HG03378 (cell line): ENCODE data around the gene KRT78.
"Not testable (repeated sequence)": the region's sequence is repeated elsewhere in the genome, so short reads cannot be mapped to it uniquely, and the experiment has no call there.

Source experiments
- ATAC-seq: cut with Tn5 transposase; IDR thresholded peaks from one replicate; pipeline ENCODE4 v1.9.1; 2021; ENCODE audit warnings: mild to moderate bottlenecking, moderate library complexity; ENCODE audit not compliant: unreplicated experiment

Gene KRT78

GRCh38 chr12:52798671-52799504 lies 49.9 kb downstream of the KRT78 start:
- ATAC-seq, result no peak

GRCh38 chr12:52798003-52798670 lies 50.7 kb downstream of the KRT78 start:
- ATAC-seq, result no peak

- ATAC-seq, result no peak
These were observed 51.3 kb downstream of the KRT78 start for GRCh38 chr12:52797529-52797894.

DNA sequence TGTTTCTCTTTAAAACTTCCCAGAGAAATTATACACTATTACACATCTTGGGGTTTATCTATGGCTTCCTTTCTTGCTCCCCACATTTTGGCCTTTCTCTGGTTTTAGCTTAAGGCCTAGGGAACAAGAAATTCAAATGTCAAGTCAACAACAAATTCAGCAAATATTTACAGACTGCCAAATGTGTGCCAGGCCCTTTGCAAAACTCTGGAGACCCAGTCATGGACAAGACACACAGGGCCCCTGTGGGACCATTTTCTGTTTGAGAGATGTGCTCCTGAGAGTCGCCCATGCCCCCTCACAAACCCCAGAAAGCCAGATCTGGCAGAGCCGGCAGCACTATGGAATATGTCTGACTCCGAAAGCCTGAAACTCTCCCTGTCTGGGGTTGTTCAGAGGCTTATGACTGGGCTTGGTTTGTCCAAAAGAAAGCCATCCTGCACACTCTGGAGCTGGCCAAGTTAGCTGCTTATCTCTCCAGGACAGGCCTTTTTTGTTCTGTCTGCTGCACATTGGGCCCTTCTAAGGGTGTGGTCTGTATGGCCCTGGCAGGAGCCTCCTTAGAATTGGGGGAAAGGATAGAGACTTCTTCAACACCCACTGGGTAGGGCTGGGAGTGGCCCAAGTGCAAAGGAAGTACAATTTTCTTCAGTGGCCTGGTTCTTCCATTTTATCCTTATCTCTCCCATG lies 51.8 kb downstream of the KRT78 start:
- ATAC-seq, result no peak

DNA sequence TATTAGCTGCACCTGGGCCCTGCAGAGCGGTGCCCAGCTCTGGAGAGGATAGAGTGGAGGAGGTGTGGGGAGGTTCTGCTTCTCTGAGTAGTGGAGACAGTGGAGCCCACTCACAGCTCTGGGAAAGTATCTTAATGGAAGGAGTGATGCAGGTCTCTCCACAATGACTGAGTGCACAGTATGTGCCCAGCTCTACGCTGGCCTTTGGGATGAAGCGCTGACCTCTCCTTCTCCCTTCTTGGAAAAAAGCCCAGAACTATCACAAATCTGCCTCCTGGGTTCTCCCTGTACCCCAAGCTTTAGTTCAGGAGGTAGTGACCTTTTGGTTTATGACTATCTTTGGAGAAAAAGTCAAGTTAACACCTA lies 52.4 kb downstream of the KRT78 start:
- ATAC-seq, result no peak

GRCh38 chr12:52795694-52796428 lies 52.9 kb downstream of the KRT78 start, which contains the start of gene KRT3:
Gene KRT3 (minus strand): TSS chr12:52796117. CDS start chr12:52796042, 75 bp downstream.
- no peak for ATAC-seq

DNA sequence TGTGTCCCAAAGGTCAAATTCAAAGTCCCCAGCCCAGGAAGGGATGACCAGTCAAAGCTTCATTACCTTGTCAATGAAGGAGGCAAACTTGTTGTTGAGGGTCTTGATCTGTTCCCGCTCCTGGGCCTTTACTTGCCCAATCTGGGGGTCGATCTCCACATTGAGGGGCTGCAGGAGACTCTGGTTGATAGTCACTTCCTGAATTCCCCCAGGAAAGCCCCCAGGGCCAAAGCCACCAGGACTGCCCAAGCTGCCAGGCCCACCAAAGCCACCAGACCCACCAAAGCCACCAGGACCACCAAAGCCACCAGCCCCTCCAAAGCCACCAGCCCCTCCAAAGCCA lies 53.5 kb downstream of the KRT78 start:
- ATAC-seq, result not testable (repeated sequence)

DNA sequence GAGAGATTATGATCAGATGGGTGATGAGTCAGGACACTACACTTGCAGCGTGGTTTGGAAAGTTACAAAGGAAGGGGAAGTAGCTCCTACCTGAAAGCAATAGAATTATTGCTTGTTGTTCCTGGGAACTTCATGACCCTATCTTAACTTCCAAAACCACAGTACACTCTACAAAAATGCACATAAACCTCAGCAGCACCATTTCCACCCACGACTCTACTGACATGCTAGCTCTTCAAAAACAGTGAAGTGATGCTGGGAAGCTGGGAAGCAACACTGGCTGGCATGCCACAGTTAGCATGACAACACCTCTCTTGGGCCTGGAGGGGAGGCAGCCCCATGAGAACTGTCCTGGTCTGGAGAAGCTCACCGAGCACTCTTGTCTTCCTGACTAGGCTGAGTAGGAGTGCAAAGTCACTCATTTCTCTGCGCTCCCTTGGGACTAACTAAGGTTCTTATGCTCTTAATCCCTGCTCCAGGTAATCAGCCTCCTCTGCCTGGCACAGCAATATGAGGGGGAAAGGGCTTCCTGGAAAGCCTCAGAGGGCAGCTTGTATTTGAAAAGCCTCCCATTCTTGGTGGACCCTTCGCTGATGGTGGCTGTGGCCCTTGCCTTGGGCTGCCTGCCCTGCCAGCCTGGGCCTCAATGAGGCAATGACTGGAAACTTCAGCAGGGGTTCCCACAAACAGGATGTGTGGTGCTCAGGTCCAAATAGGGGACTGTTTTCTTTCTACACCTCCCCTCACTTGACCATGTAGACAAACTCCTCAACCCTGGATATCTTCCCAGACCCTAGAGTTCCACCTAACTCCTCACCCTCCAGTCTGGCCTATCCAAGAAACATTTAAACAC lies 54.1 kb downstream of the KRT78 start:
- no peak for ATAC-seq

- no peak for ATAC-seq
These were observed 56.4 kb downstream of the KRT78 start for GRCh38 chr12:52792185-52793029.

GRCh38 chr12:52791271-52792184 lies 57.3 kb downstream of the KRT78 start:
- no peak for ATAC-seq

- no peak for ATAC-seq
These were observed 58.1 kb downstream of the KRT78 start for GRCh38 chr12:52790427-52791270.

DNA sequence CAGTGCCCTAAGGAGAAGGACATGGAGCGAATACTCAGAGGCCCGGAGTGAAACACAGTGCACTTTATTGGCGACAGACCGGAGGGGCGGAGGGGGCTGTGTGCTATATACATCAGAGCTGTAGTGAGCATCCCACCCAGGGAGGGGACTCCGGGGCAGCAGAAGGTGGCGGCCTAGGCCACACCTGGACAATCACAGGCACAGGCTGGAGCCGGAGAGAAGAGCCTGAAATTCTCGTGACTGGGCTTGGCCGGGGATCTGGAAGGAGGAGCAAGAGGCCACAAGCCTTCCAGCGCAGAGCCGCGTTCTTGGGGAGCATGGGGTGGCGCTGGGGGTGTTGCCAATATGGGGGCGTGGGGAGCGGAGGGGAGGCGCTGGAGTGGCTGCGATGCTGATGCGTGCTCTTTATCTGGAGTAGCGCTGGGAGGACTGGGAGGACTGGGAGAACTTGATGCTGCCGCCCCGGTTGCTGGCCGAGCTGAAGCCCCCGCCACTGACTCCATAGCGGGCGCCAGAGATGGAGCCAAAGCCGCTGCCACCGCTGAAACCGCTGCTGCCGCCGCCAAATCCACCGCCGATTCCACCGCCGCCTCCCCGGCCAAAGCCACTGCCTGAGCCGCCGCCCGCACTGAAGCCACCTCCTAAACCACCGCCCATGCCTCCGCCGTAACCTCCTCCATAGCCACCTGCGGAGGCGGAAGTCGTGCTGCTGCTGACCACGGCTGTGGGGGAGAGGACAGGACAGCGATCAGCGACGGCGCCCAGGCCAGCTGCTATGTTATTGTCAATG lies 59.0 kb downstream of the KRT78 start:
- no peak for ATAC-seq

- ATAC-seq, result no peak
These were observed 59.7 kb downstream of the KRT78 start for GRCh38 chr12:52788876-52789636.

DNA sequence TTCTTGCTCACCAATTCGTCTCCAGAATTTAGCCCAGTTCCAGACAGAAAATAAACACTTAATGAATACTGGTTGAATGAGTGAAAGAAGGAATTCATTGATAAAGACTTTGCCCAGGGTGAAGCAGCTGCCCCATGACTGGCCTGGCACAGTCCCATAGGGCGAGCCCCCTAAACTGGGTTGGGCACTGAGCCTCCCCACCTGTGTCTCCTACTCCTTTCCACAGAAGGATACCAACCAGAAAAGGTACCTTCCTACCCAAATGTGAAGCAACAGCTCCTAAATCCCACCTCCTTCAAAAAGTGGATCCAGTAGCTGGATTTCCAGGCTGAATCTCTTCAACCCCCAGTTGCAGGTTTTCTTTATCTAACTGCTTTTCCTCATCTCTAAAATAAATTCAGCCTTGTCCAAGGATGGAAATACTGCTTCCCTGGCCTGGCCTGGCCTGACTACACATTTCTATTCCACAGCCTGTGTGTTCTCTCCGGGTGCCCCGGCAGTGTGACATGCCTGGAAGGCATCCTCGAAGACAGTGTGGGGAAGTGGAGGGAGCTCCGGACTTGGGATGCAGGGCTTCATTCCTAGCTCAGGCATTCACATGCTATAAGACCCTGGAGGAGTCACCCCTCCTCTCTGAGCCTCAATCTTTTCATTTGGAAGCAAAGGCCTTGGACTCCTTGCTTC lies 60.5 kb downstream of the KRT78 start:
- ATAC-seq, result no peak
